Neural cell (in vitro differentiated cells): ENCODE data around the gene CACNA1E. TPM values are rescaled to one million over a fixed set of nuclear protein-coding genes. Genes with fewer than 3 reads are reported as not detected.

Source experiments
- H2AFZ ChIP-seq: fragments of 200-600, 300-800 bp; sonication (generic), shearing (Covaris generic); 2 replicates; pipeline ENCODE4 v1.6.0; 2014; ENCODE audit warnings: low read depth, mild to moderate bottlenecking, antibody characterized with exemption, low read length, moderate library complexity
- H3F3A ChIP-seq: fragments of 200-600 bp; shearing (Covaris generic); 2 replicates; pipeline ENCODE4 v1.6.1; 2016; ENCODE audit warnings: mild to moderate bottlenecking, moderate library complexity, mixed read lengths, antibody characterized with exemption, low read length; ENCODE audit not compliant: insufficient read depth, poor library complexity, severe bottlenecking
- H3K27ac ChIP-seq: fragments of 200-600, 300-800 bp; sonication (generic), shearing (Covaris generic); 2 replicates; pipeline ENCODE4 v1.5.1; 2014; ENCODE audit warnings: mild to moderate bottlenecking, low read length, moderate library complexity
- H3K27me3 ChIP-seq: fragments of 300-800, 200-600 bp; sonication (generic), shearing (Covaris generic); 2 replicates; pipeline ENCODE4 v1.6.0; 2014; ENCODE audit warnings: mild to moderate bottlenecking, low read depth, low read length, moderate library complexity; ENCODE audit not compliant: insufficient read depth
- H3K36me3 ChIP-seq: fragments of 300-800, 200-600 bp; sonication (generic), shearing (Covaris generic); 2 replicates; pipeline ENCODE4 v1.5.1; 2014; ENCODE audit warnings: mild to moderate bottlenecking, antibody characterized with exemption, low read length, moderate library complexity; ENCODE audit not compliant: insufficient read depth
- H3K4me2 ChIP-seq: fragments of 300-800, 200-600 bp; sonication (generic), shearing (Covaris generic); 2 replicates; pipeline ENCODE4 v1.6.0; 2014; ENCODE audit warnings: mild to moderate bottlenecking, low read length
- H3K4me3 ChIP-seq: fragments of 300-800, 200-600 bp; sonication (generic), shearing (Covaris generic); 2 replicates; pipeline ENCODE4 v1.5.1; 2014; ENCODE audit warnings: mild to moderate bottlenecking, low read length, moderate library complexity
- H3K79me2 ChIP-seq: fragments of 200-600 bp; shearing (Covaris generic); replicated peaks from 2 replicates; pipeline ENCODE4 v1.6.0; 2014; ENCODE audit warnings: mild to moderate bottlenecking, low read length, moderate library complexity; ENCODE audit not compliant: insufficient read depth
- H3K9ac ChIP-seq: fragments of 300-800, 200-600 bp; sonication (generic), shearing (Covaris generic); 2 replicates; pipeline ENCODE4 v1.6.1; 2016; ENCODE audit warnings: mild to moderate bottlenecking, low read length, mixed read lengths
- H3K9me2 ChIP-seq: fragments of 200-600 bp; shearing (Covaris generic); 2 replicates; pipeline ENCODE4 v1.6.1; 2016; ENCODE audit warnings: mild to moderate bottlenecking, low read length, mixed read lengths; ENCODE audit not compliant: insufficient read depth
- H3K9me3 ChIP-seq: fragments of 200-600, 300-800 bp; sonication (generic), shearing (Covaris generic); 2 replicates; pipeline ENCODE4 v1.6.1; 2016; ENCODE audit warnings: mild to moderate bottlenecking, mixed run types, low read length, moderate library complexity, mixed read lengths
- H4K20me1 ChIP-seq: fragments of 200-600 bp; shearing (Covaris generic); 2 replicates; pipeline ENCODE4 v1.6.1; 2016; ENCODE audit warnings: mild to moderate bottlenecking, mixed run types; ENCODE audit not compliant: insufficient read depth
- CTCF ChIP-seq: fragments of 450-650 bp; IDR thresholded peaks from 2 replicates; pipeline ENCODE4 v1.5.1; 2014; ENCODE audit warnings: antibody characterized with exemption, mild to moderate bottlenecking, moderate library complexity; ENCODE audit not compliant: poor library complexity, severe bottlenecking
- EP300 ChIP-seq: fragments of 450-650 bp; conservative IDR thresholded peaks from 2 replicates; pipeline ENCODE4 v1.6.1; 2014; ENCODE audit warnings: antibody characterized with exemption, mild to moderate bottlenecking, moderate library complexity; ENCODE audit not compliant: poor library complexity, severe bottlenecking
- EZH2 ChIP-seq: fragments of 200-600, 300-800 bp; shearing (Covaris generic), sonication (generic); IDR thresholded peaks from 2 replicates; pipeline ENCODE4 v1.6.1; 2014; ENCODE audit warnings: antibody characterized with exemption, low read length, borderline replicate concordance, mild to moderate bottlenecking; ENCODE audit not compliant: insufficient read depth, poor library complexity, severe bottlenecking
- MXI1 ChIP-seq: fragments of 450-650 bp; conservative IDR thresholded peaks from 2 replicates; pipeline ENCODE4 v1.6.1; 2014; ENCODE audit warnings: antibody characterized with exemption, mild to moderate bottlenecking; ENCODE audit not compliant: poor library complexity, severe bottlenecking
- POLR2AphosphoS5 ChIP-seq: IDR thresholded peaks from 2 replicates; pipeline ENCODE4 v1.6.1; 2012
- RAD21 ChIP-seq: fragments of 450-650 bp; conservative IDR thresholded peaks from 2 replicates; pipeline ENCODE4 v1.6.1; 2014; ENCODE audit warnings: antibody characterized with exemption, mild to moderate bottlenecking, moderate library complexity
- REST ChIP-seq: IDR thresholded peaks from 2 replicates; pipeline ENCODE4 v1.6.1; 2012; ENCODE audit warnings: borderline replicate concordance
- SMC3 ChIP-seq: fragments of 450-650 bp; conservative IDR thresholded peaks from 2 replicates; pipeline ENCODE4 v1.6.1; 2014; ENCODE audit warnings: antibody characterized with exemption, mild to moderate bottlenecking, moderate library complexity; ENCODE audit not compliant: poor library complexity
- TAF1 ChIP-seq: IDR thresholded peaks from 2 replicates; pipeline ENCODE4 v1.6.1; 2012; ENCODE audit warnings: low read depth
- polyA plus RNA-seq: library from polyadenylated mRNA; depleted of rRNA; stranded (reverse); fragments of >200 nt; gene quantifications from 2 replicates; pipeline ENCODE4 v1.2.3, GENCODE V29; 2014

Gene CACNA1E
- polyA plus RNA-seq, 1 donor from 2014 or later: 29.5 TPM

- H3K79me2 ChIP-seq: no peaks in the 10 kb centered on the region
- H3K9me2 ChIP-seq: no peaks in the 10 kb centered on the region
- H3F3A ChIP-seq: peaks cover 2% of the 10 kb centered on the region
- H3K4me2 ChIP-seq: no peak overlapping the region
- no peak overlapping the region for H2AFZ ChIP-seq
- no peaks in the 10 kb centered on the region for H4K20me1 ChIP-seq
- H3K9ac ChIP-seq: no peak overlapping the region
- H3K4me3 ChIP-seq: no peak overlapping the region
- H3K36me3 ChIP-seq: no peaks in the 10 kb centered on the region
- no peaks in the 10 kb centered on the region for H3K27me3 ChIP-seq
- TF ChIP-seq TAF1: no peak
- no peak for TF ChIP-seq CTCF
- no peak for TF ChIP-seq RAD21
- TF ChIP-seq EP300: no peak
- TF ChIP-seq REST: no peak
- TF ChIP-seq EZH2: no peak
- no peak for TF ChIP-seq MXI1
- TF ChIP-seq POLR2AphosphoS5: no peak
- no peak for TF ChIP-seq SMC3
- no peak overlapping the region for H3K27ac ChIP-seq
- no peaks in the 10 kb centered on the region for H3K9me3 ChIP-seq
These were observed 181.2 kb downstream of the CACNA1E start for GRCh38 chr1:181664543-181664942.

GRCh38 chr1:181669246-181669645 is 185.9 kb downstream of the CACNA1E start:
- Histone ChIP-seq H3K4me3 (no peak overlapping the region), H3K79me2 (no peaks in the 10 kb centered on the region), H3K9me2 (no peaks in the 10 kb centered on the region), H3K9me3 (no peaks in the 10 kb centered on the region), H3F3A (no peaks in the 10 kb centered on the region), H3K4me2 (no peak overlapping the region), H4K20me1 (no peaks in the 10 kb centered on the region), H3K27ac (no peak overlapping the region), H3K36me3 (no peaks in the 10 kb centered on the region), H3K9ac (no peak overlapping the region), H2AFZ (no peak overlapping the region), H3K27me3 (no peaks in the 10 kb centered on the region)
- no peak for TF ChIP-seq REST
- no peak for TF ChIP-seq EZH2
- TF ChIP-seq TAF1: no peak
- no peak for TF ChIP-seq POLR2AphosphoS5
- TF ChIP-seq SMC3: no peak
- no peak for TF ChIP-seq RAD21
- TF ChIP-seq CTCF: no peak
- TF ChIP-seq MXI1: no peak
- no peak for TF ChIP-seq EP300
